Adrenal gland (tissue), 12 donors: ENCODE results near the gene WDR70. TPM values are rescaled to one million over a fixed set of nuclear protein-coding genes. Genes with fewer than 3 reads are reported as not detected.
A peak's percentile ranks its signal among the peaks of the same experiment; 100 is the strongest.

ENCODE experiments used
- DNase-seq, 7 donors: peaks; one replicate each; pipeline ENCODE4 v3.0.0-alpha.2; 2019 to 2020
- H3K27ac ChIP-seq, 5 donors: fragments of 200-600 bp; sonication (generic) in 4 of 5; 1 replicate in 3 of 5; 2 replicates in 2 of 5; pipeline versions ENCODE4 v1.5.1 to v1.8.0; 2016 to 2020; ENCODE audit warnings: mild to moderate bottlenecking in 1 of 5
- H3K27me3 ChIP-seq: fragments of 200-600 bp; 2 replicates; pipeline ENCODE4 v1.8.0; 2021
- H3K36me3 ChIP-seq, 2 donors: fragments of 200-600 bp; replicated peaks in 1 of 2; 1 replicate in 1 of 2; 2 replicates in 1 of 2; pipeline versions ENCODE4 v1.5.1 to v1.8.0; 2018 to 2022
- H3K4me1 ChIP-seq, 2 donors: fragments of 200-600 bp; replicated peaks in 1 of 2; 1 replicate in 1 of 2; 2 replicates in 1 of 2; pipeline versions ENCODE4 v1.5.1 to v1.8.0; 2018 to 2021
- H3K4me3 ChIP-seq, 4 donors: fragments of 200-600 bp; sonication (generic) in 3 of 4; one replicate each; pipeline ENCODE4 v1.5.1; 2016 to 2018
- H3K9me3 ChIP-seq, 3 donors: fragments of 200-600 bp; sonication (generic) in 1 of 3; replicated peaks in 1 of 3; 1 replicate in 2 of 3; 2 replicates in 1 of 3; pipeline versions ENCODE4 v1.5.1 to v1.8.0; 2016 to 2021
- POLR2A ChIP-seq, 2 donors: fragments of 450-650 bp; IDR thresholded peaks; one replicate each; pipeline ENCODE4 v1.6.1; 2017; ENCODE audit warnings: antibody characterized with exemption in 2 of 2, mild to moderate bottlenecking in 2 of 2, moderate library complexity in 1 of 2
- WGBS, 4 donors: extraction: QIAGEN DNeasy Blood & Tissue Kit in 2 of 4; methylation state at CpG; one replicate each; pipeline versions ENCODE4 v1.1.5 to v1.1.7; 2013 to 2017; 5-methylcytosine and 5-hydroxymethylcytosine counted together
- intact Hi-C, 2 donors: fragments of 100-400 bp; cut with DNase I; formaldehyde crosslinking; loops; one replicate each; pipeline versions ENCODE4 v1.14.1 to v1.15.0; 2022 to 2023
- polyA plus RNA-seq, 3 donors: library from polyadenylated mRNA; stranded (reverse); fragments of 200-250 nt in 2 of 3; fragments of 350-450 nt in 1 of 3; fragmentation: Illumina TruSeq in 1 of 3; extraction: RNeasy Lipid Tissue Mini Kit (QIAGEN cat#74804) in 1 of 3; gene quantifications; one replicate each; pipeline ENCODE4 v1.2.3, GENCODE V29; 2013 to 2014
- total RNA-seq, 9 donors: library from RNA; depleted of rRNA in 4 of 9; stranded (reverse); fragments of >200 nt in 4 of 9; fragments of 120-200 nt in 1 of 9; fragmentation: NEBNext Ultra II Directional in 1 of 9; extraction: Animal tissue kit (Norgen Biotek cat#: 25700) in 1 of 9; gene quantifications; one replicate each; pipeline versions ENCODE4 v1.1.0 to v1.2.4, GENCODE V29; 2013 to 2023
- TF ChIP-seq, protein P1 (sequence below), 6 experiments: fragments of 450-650 bp in 4 of 6; fragments of 200-600 bp in 2 of 6; sonication (generic) in 1 of 6; IDR thresholded peaks; 1 replicate in 5 of 6; 2 replicates in 1 of 6; pipeline versions ENCODE4 v1.5.1 to v1.8.0; 2016 to 2021; ENCODE audit warnings: antibody characterized with exemption in 6 of 6, mild to moderate bottlenecking in 2 of 6, moderate library complexity in 1 of 6
- donor health status: healthy with polysubstance abuse.
- donor health status: Bipolar disorder and iron deficiency.
- donor health status: DM: yes; HTN: yes; CAD: no.
- donor health status: DM: no; HTN: no; CAD: no.
- donor health status: DM: no; HTN: no; CAD: no.
- donor health status: DM: yes; HTN: yes; CAD: no.

WDR70 gene
- total and polyA plus RNA-seq, 12 donors: 9.2 to 42.6 (median 28.4) TPM

DNA sequence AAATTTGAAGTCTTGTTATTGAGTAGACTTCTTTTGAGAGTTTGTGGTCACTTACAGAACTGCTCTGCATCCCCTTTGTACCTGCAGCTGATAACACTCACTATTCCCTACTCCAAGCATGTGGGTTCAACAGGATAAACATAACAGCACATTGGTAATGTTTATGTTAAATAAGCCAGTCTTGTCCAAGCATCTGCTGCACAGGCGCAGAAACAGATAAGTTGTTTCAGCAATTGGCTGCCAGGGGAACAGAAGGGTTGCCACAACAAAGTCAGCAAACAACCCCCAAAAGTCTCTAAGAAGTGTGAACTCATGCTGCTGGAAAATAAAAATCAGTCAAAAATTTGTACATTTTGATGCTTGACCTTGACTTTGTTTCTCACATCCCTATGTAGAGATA, 286.2 kb downstream of the WDR70 start:
- Histone ChIP-seq H3K36me3 (no peaks in the 10 kb centered on the region), H3K27me3 (no peaks in the 10 kb centered on the region), H3K4me3 (peak overlapping the region in 1 of 4 donors; percentile 7), H3K9me3 (no peaks in the 10 kb centered on the region), H3K27ac (peak overlapping the region in 1 of 5 donors; percentile 30), H3K4me1 (peaks cover 4 to 36% of the 10 kb centered on the region in 2 donors)
- intact Hi-C loops: no loop called here
- TF ChIP-seq POLR2A (IDR thresholded peaks at IDR 0.05): no peak
- TF ChIP-seq, protein P1, sequence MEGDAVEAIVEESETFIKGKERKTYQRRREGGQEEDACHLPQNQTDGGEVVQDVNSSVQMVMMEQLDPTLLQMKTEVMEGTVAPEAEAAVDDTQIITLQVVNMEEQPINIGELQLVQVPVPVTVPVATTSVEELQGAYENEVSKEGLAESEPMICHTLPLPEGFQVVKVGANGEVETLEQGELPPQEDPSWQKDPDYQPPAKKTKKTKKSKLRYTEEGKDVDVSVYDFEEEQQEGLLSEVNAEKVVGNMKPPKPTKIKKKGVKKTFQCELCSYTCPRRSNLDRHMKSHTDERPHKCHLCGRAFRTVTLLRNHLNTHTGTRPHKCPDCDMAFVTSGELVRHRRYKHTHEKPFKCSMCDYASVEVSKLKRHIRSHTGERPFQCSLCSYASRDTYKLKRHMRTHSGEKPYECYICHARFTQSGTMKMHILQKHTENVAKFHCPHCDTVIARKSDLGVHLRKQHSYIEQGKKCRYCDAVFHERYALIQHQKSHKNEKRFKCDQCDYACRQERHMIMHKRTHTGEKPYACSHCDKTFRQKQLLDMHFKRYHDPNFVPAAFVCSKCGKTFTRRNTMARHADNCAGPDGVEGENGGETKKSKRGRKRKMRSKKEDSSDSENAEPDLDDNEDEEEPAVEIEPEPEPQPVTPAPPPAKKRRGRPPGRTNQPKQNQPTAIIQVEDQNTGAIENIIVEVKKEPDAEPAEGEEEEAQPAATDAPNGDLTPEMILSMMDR (IDR thresholded peaks at IDR 0.05): no peak
- no peak for DNase-seq
- 78 to 90% (median 87%) methylated on average over 1 of the region's 1 CpG for WGBS, 4 donors

DNA sequence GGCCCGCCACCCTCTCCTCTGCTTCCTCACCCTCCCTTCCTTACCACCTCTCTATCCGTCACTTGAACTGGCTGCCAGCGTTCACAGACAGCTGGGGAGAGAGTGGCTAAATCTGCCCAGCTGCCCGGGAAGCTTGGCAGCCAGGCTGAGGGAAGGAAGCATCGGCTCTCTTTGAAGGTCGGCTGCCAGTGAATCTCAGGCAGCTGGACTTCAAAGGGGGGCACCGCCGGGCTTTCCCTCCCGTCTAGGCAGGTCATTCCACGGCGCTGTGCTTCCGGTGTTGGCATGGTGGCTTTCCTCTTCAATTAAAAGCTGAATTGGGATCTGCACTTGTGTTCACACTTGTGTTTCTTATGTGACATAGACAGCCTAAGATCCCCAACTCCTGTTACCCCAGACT, 286.8 kb downstream of the WDR70 start:
- peak in 1 of 2 donors; percentile 29 for TF ChIP-seq POLR2A (IDR thresholded peaks at IDR 0.05)
- TF ChIP-seq, protein P1 (IDR thresholded peaks at IDR 0.05): no peak
- intact Hi-C loops: no loop called here
- 36 to 66% (median 39%) methylated on average over 11 to 12 of the region's 12 CpGs for WGBS, 4 donors
- peak overlapping the region in 1 of 4 donors; percentile 7 for H3K4me3 ChIP-seq
- no peaks in the 10 kb centered on the region for H3K9me3 ChIP-seq
- no peaks in the 10 kb centered on the region for H3K36me3 ChIP-seq
- H3K27me3 ChIP-seq: no peaks in the 10 kb centered on the region
- peak overlapping the region in 2 of 5 donors; percentile 30 to 38 for H3K27ac ChIP-seq
- peaks cover 4 to 36% of the 10 kb centered on the region in 2 donors for H3K4me1 ChIP-seq
- DNase-seq: peak; percentile 78 to 92 (median 90)

DNA sequence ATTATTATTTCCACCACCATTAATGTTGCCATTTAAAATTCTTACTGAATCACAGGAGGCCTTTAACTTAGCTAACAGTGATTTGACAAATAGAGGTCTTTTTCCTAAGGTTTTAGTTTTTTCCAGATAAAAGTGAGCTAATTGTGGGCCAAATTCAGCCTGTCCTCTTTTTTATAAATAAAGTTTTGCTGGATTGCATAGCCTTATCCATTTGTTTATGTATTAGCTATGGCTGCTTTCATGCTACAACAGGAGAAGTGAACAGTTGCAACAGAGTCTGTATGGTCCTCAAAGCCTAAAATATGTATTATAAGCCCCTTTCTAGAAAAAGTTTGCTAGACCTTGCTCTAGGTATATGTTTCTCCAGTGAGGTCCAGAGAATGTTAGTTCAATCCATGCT, 288.3 kb downstream of the WDR70 start:
- H3K27ac ChIP-seq: no peak overlapping the region
- intact Hi-C loops: no loop called here
- H3K27me3 ChIP-seq: no peaks in the 10 kb centered on the region
- no peaks in the 10 kb centered on the region for H3K9me3 ChIP-seq
- DNase-seq: no peak
- TF ChIP-seq, protein P1 (IDR thresholded peaks at IDR 0.05): no peak
- TF ChIP-seq POLR2A (IDR thresholded peaks at IDR 0.05): no peak
- H3K4me3 ChIP-seq: no peak overlapping the region
- peaks cover 8 to 29% of the 10 kb centered on the region in 2 donors for H3K4me1 ChIP-seq
- no peaks in the 10 kb centered on the region for H3K36me3 ChIP-seq

DNA sequence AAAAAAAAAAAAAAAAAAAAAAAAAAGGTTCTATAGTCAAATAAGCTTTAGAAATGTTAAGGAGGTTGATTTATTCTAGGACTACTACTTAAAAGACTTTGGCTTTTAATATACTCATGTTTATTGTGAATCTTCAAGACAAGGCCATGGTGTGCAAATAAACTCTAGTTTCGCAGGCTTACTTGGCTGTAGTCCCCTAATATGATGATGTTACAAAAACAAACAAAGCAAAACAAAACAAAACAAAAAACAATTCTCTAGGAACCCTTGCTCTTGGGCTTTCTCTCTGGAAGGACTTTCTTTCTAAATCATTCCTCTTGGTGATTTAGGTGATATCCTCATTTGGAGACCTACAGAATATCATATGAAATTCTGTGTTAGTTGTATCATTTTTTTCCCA, 288.7 kb downstream of the WDR70 start:
- peaks cover 8 to 30% of the 10 kb centered on the region in 2 donors for H3K4me1 ChIP-seq
- DNase-seq: no peak
- no peaks in the 10 kb centered on the region for H3K9me3 ChIP-seq
- no peaks in the 10 kb centered on the region for H3K36me3 ChIP-seq
- H3K4me3 ChIP-seq: no peak overlapping the region
- TF ChIP-seq POLR2A (IDR thresholded peaks at IDR 0.05): no peak
- TF ChIP-seq, protein P1 (IDR thresholded peaks at IDR 0.05): no peak
- intact Hi-C loops: no loop called here
- WGBS, 4 donors: 53 to 70% (median 56%) methylated on average over 1 of the region's 1 CpG
- H3K27me3 ChIP-seq: no peaks in the 10 kb centered on the region
- H3K27ac ChIP-seq: peak overlapping the region in 3 of 5 donors; percentile 32 to 70 (median 37)
